ENCODE measurements around the gene C1orf226. TPM values are rescaled to one million over a fixed set of nuclear protein-coding genes. Genes with fewer than 3 reads are reported as not detected.

The C1orf226 gene
- total and polyA plus RNA-seq, 9 donors, result 0.35 to 2.1 (median 1.3) TPM

DNA sequence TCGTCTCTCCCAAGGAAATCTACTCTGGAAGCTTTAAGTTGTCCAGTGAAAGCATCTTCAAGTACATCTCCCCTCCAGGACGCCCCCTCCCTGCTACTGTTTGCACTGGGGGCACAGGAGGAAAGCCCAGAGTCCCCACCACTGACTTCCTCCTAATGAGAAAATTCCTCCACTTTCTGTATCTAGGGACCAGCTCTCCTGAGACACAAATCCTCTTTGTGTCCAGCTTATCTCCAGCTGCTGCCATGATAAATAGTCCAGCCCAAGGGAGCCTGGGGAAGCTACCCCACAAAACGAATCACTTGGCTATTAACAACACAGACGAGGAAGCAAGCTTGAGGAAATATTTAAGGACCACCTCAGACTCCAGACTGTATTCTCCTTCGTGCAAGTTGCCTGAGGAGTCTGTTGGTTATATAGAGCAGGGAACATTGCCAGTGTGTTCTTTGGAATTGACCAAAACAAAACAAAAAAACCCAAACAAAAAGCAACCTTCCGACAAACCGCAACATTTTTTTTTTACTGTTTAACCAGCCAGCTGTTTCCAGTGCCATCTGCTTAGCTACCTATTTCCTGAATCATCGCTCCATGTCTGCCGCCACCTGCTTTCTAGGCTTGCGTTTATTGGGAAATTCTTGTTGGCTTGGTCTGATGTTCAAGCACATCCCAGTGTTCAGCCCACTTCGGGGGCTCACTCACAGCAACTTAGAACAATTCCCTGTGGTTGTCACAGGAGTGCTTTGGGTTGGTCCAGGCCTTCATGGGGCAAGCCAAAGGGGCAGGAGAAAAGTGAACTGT is 7.7 kb downstream of the C1orf226 start:
- WGBS (ENCODE audit: insufficient coverage), result 56% methylated on average over 7 of the region's 11 CpGs
- H3K9me3 ChIP-seq (replicated peaks; ENCODE audit: control insufficient read depth, low read depth, low read length), result no peaks in the 10 kb centered on the region
- H3K27me3 ChIP-seq (ENCODE audit: control insufficient read depth, insufficient read depth, low read length), result peaks cover 2% of the 10 kb centered on the region
- DNase-seq, result peak; percentile 14
- peaks cover 16% of the 10 kb centered on the region for H3K4me1 ChIP-seq (ENCODE audit: control insufficient read depth, insufficient read depth, low read length)
- no peaks in the 10 kb centered on the region for H3K36me3 ChIP-seq (ENCODE audit: control insufficient read depth, insufficient read depth, low read length)
- H3K27ac ChIP-seq (ENCODE audit: low read length), result no peak overlapping the region
- H3K4me3 ChIP-seq (ENCODE audit: low read length), result no peak overlapping the region

DNA sequence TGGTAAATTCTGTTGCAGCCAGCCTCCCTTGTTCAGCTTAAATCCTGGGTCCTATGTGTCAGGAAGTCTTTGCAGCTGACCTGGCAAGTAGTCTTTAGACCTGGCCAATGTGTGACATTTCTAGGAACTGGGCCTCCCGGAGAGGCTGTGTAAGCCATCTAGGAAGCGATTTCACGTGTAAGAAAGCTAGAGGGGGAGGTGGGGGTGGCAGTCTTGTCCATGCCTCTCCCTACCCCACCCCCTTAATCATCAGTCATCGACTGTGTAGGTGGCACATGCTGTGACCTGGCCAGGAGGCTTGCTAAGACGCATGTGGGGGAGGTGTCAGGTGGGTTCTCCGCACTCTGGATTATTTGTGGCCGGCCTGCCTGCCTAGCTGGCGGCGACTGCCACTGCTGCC is 8.4 kb downstream of the C1orf226 start:
- Histone ChIP-seq H3K4me3 (ENCODE audit: low read length) (no peak overlapping the region), H3K9me3 (replicated peaks; ENCODE audit: control insufficient read depth, low read depth, low read length) (no peaks in the 10 kb centered on the region), H3K27me3 (ENCODE audit: control insufficient read depth, insufficient read depth, low read length) (peaks cover 4% of the 10 kb centered on the region), H3K27ac (ENCODE audit: low read length) (no peak overlapping the region), H3K4me1 (ENCODE audit: control insufficient read depth, insufficient read depth, low read length) (peaks cover 16% of the 10 kb centered on the region), H3K36me3 (ENCODE audit: control insufficient read depth, insufficient read depth, low read length) (no peaks in the 10 kb centered on the region)
- 62% methylated on average over 6 of the region's 9 CpGs for WGBS (ENCODE audit: insufficient coverage)
- DNase-seq, result peak; percentile 20

DNA sequence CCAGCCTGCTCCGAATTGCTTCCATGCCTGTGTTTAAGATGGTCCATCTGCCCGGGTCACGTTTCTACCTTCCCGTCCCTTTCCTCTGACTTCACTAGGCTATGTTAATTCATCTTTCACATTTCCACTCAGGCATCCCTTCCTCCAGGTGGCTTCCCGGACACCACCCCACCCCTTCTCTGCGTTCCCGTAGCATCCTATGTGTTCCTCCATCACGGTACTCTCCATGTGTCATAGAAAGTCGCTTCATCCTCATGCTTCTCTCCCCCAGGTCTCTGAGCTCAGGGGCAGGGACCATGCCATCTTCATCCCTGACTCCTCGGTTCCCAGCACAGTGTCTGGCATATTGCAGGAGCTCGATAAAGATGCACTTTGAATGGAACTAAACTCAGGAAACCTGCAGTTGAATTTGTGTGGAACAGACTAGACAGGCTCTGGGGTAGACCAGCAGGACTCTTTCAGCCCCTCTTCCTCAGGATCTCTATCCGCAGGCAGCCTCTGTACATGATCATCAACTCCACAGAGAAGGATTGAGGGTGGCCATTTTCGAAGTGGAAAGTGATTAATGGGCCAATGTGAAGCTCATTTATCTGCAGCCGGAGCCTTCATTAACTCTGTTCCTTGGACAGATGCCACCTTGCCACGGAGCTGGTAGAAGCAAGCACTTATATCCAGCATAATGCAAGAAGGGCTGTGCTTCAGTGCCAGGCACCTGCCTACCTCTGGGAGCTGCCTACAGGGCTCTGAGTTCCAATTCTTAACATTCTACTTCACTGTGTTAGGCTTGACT is 9.1 kb downstream of the C1orf226 start:
- H3K4me1 ChIP-seq (ENCODE audit: control insufficient read depth, insufficient read depth, low read length), result peaks cover 16% of the 10 kb centered on the region
- H3K4me3 ChIP-seq (ENCODE audit: low read length), result no peak overlapping the region
- 68% methylated on average over 13 of the region's 15 CpGs for WGBS (ENCODE audit: insufficient coverage)
- no peak overlapping the region for H3K27ac ChIP-seq (ENCODE audit: low read length)
- DNase-seq, result no peak
- H3K9me3 ChIP-seq (replicated peaks; ENCODE audit: control insufficient read depth, low read depth, low read length), result no peaks in the 10 kb centered on the region
- peaks cover 4% of the 10 kb centered on the region for H3K27me3 ChIP-seq (ENCODE audit: control insufficient read depth, insufficient read depth, low read length)
- H3K36me3 ChIP-seq (ENCODE audit: control insufficient read depth, insufficient read depth, low read length), result no peaks in the 10 kb centered on the region

DNA sequence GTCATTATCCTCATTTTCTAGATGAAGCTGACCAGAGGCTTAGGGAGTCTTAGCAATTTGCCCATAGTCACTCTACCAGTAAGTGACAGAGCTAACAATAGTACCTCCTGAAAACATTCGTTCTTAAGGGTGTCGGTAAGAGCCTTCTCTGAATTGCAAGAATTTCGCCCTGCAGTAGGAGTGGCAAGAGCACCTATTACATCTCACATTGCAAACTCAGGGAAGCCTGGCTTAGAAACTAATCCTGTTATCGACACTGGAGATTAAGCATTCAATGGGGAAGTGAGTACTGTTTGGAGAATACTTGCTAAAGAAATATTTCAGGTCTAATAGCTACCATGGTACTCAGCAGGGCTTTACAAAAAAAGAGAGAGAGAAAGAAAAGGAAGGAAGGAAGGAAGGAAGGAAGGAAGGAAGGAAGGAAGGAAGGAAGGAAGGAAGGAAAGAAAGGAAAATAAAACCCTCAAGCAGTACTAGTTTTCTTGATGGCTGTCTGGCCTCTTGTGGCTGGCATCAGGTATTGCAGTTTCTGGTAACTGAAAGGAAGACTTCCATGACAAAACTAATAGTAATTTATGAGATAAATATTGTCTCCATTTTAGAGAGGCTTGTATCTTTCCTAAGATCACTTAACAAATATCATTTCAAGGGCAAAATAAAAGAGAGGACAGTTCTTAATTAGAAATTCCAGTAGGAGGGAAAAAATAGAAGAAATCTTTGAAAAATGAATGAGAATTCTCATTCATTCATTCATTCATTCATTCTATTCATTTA is 10.4 kb downstream of the C1orf226 start:
- peak; percentile 59 for DNase-seq
- no peak overlapping the region for H3K4me3 ChIP-seq (ENCODE audit: low read length)
- H3K36me3 ChIP-seq (ENCODE audit: control insufficient read depth, insufficient read depth, low read length), result no peaks in the 10 kb centered on the region
- no CpG with 5 or more reads among the region's 4 CpGs for WGBS (ENCODE audit: insufficient coverage)
- H3K9me3 ChIP-seq (replicated peaks; ENCODE audit: control insufficient read depth, low read depth, low read length), result no peaks in the 10 kb centered on the region
- H3K27me3 ChIP-seq (ENCODE audit: control insufficient read depth, insufficient read depth, low read length), result peaks cover 7% of the 10 kb centered on the region
- H3K27ac ChIP-seq (ENCODE audit: low read length), result no peak overlapping the region
- peaks cover 16% of the 10 kb centered on the region for H3K4me1 ChIP-seq (ENCODE audit: control insufficient read depth, insufficient read depth, low read length)

DNA sequence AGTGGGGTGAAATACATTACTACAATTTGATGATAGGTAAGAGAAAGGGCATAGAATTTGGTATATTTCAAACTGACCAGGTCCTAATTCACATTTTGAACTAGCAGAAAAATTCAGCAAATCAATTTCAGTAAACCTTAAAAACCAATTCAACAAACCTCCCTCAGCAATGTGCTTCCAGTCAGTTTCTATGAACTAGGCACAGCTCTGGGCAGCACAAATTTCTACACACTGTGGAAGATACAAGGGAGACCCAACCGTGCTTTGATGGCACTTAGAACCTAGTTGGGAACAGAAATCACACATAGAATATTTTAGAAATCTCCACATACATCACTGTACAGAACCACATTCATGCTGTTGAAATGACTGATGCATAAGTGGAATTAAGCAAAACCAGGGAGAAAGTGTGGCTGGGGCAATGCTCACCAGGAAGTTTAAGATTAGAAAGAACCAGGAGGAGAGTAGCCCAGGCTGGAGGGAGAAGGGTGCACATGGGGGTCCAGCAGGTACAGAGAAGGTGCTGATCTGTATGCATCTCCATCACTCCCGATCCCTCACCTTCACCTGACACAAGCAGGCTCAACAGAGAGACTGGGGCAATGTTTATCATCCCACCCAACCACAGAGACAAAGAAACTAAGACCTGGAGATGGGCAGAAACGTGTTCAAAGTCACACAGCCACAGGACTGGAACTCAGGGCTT is 14.8 kb downstream of the C1orf226 start:
- H3K9me3 ChIP-seq (replicated peaks; ENCODE audit: control insufficient read depth, low read depth, low read length), result no peaks in the 10 kb centered on the region
- no CpG with 5 or more reads among the region's 3 CpGs for WGBS (ENCODE audit: insufficient coverage)
- H3K4me3 ChIP-seq (ENCODE audit: low read length), result no peak overlapping the region
- peaks cover 8% of the 10 kb centered on the region for H3K27me3 ChIP-seq (ENCODE audit: control insufficient read depth, insufficient read depth, low read length)
- H3K4me1 ChIP-seq (ENCODE audit: control insufficient read depth, insufficient read depth, low read length), result peaks cover 2% of the 10 kb centered on the region
- no peak overlapping the region for H3K27ac ChIP-seq (ENCODE audit: low read length)
- DNase-seq, result no peak
- H3K36me3 ChIP-seq (ENCODE audit: control insufficient read depth, insufficient read depth, low read length), result no peaks in the 10 kb centered on the region

DNA sequence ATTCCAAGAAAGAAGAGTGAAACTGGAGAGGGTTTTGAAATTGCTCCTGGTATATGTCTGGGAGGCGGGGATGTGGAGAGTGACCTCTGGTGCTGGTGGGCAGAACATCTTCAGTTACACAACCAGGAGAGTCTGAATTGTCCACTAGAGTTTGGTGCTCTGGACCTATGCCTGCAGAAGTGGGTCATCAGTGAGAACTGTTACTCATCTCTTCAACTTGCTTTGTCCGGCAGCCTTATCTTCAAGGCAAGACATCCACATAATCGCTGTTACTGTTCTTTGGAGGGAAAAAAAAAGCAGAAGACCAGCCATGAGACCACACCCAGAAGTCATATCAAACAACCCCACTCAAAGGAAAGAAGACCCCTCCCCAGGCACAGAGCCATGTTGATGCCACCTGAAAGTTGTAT is 15.5 kb downstream of the C1orf226 start:
- H3K27me3 ChIP-seq (ENCODE audit: control insufficient read depth, insufficient read depth, low read length), result peaks cover 8% of the 10 kb centered on the region
- H3K4me3 ChIP-seq (ENCODE audit: low read length), result no peak overlapping the region
- H3K4me1 ChIP-seq (ENCODE audit: control insufficient read depth, insufficient read depth, low read length), result no peaks in the 10 kb centered on the region
- no peak for DNase-seq
- no CpG with 5 or more reads among the region's 3 CpGs for WGBS (ENCODE audit: insufficient coverage)
- no peaks in the 10 kb centered on the region for H3K9me3 ChIP-seq (replicated peaks; ENCODE audit: control insufficient read depth, low read depth, low read length)
- no peak overlapping the region for H3K27ac ChIP-seq (ENCODE audit: low read length)
- no peaks in the 10 kb centered on the region for H3K36me3 ChIP-seq (ENCODE audit: control insufficient read depth, insufficient read depth, low read length)

DNA sequence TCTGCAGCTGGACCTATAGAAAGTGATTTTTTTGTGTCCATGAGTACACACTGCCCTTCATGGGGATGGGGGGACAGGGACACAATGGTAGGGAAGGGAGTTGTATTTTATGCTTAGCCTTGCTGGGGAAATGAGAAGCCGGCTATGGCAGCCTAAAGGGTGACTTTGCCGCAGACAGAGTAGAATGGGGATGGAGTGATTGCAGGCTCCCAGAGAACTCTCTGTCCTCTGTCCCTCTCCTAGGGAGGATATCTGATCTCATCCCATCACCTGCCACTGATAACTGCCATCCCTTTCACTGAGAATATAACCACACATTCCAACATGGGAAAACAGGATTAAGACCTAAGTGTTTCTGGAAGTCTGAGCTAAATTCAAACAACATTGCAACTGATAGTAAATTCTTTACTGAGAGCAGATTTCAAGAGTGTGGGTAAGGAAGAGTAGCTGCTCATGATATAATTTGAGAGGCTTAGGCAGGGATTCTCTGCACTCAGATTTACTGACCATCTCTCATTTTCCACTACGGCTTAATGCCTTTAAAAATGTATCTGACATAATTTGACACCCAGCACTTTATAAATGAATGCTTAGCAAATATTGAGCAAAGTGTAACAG is 16.5 kb downstream of the C1orf226 start:
- WGBS (ENCODE audit: insufficient coverage), result no CpG with 5 or more reads among the region's 3 CpGs
- no peak for DNase-seq
- no peaks in the 10 kb centered on the region for H3K4me1 ChIP-seq (ENCODE audit: control insufficient read depth, insufficient read depth, low read length)
- H3K27me3 ChIP-seq (ENCODE audit: control insufficient read depth, insufficient read depth, low read length), result peaks cover 8% of the 10 kb centered on the region
- H3K4me3 ChIP-seq (ENCODE audit: low read length), result no peak overlapping the region
- no peaks in the 10 kb centered on the region for H3K9me3 ChIP-seq (replicated peaks; ENCODE audit: control insufficient read depth, low read depth, low read length)
- no peak overlapping the region for H3K27ac ChIP-seq (ENCODE audit: low read length)
- H3K36me3 ChIP-seq (ENCODE audit: control insufficient read depth, insufficient read depth, low read length), result no peaks in the 10 kb centered on the region

DNA sequence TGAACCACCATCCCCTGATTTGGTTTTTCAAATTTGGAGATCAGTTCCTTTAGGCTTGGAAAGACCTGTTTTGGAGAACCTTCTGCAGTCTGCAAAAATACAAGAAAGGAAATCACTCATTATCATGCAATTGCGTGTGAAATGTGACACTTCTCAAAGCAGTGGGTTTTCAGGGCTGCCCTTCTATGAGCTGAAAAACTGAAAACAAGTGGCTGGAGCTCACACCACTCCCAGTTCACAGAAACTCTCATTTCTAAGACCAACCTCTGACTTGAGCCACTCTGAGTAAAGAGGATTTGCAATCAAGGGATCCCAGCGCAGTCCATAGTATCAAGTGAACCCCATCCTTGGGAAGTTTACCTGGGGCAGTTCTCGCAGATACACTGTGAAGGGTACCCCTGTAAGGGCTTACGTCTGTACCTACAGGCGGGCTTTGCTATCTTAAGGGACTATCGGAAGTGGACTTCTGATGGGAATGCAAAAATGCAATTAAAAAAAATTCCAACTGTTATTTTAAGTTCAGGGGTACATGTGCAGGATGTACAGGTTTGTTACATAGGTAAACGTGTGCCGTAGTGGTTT is 17.6 kb downstream of the C1orf226 start:
- H3K4me3 ChIP-seq (ENCODE audit: low read length), result no peak overlapping the region
- 33% methylated on average over 1 of the region's 8 CpGs for WGBS (ENCODE audit: insufficient coverage)
- no peaks in the 10 kb centered on the region for H3K36me3 ChIP-seq (ENCODE audit: control insufficient read depth, insufficient read depth, low read length)
- peaks cover 8% of the 10 kb centered on the region for H3K27me3 ChIP-seq (ENCODE audit: control insufficient read depth, insufficient read depth, low read length)
- H3K27ac ChIP-seq (ENCODE audit: low read length), result no peak overlapping the region
- no peaks in the 10 kb centered on the region for H3K4me1 ChIP-seq (ENCODE audit: control insufficient read depth, insufficient read depth, low read length)
- DNase-seq, result no peak
- no peaks in the 10 kb centered on the region for H3K9me3 ChIP-seq (replicated peaks; ENCODE audit: control insufficient read depth, low read depth, low read length)

DNA sequence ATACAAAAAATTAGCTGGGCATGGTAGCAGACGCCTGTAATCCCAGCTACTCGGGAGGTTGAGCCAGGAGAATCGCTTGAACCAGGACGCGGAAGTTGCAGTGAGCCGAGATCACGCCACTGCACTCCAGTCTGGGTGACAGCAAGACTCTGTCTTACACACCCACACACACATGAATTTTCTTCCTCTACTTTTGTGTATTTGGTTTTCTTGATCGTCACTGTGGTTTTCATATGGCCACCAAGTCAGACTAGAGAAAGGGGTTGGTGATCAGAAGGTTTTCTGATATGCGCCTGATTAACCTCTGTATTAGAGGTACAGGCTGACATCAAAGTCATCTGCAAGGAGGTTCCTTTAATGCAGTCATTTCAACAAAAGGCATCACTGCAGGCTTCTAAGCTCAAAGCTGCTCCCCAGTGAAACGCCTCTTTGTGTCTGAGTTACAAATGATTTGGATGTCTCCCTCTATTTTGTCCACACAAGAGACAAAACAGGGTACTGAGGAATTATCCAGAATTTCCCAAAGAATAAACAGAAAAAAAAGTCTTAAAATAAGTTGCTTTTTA is 19.3 kb downstream of the C1orf226 start:
- Histone ChIP-seq H3K27ac (ENCODE audit: low read length) (no peak overlapping the region), H3K36me3 (ENCODE audit: control insufficient read depth, insufficient read depth, low read length) (no peaks in the 10 kb centered on the region), H3K27me3 (ENCODE audit: control insufficient read depth, insufficient read depth, low read length) (peaks cover 6% of the 10 kb centered on the region), H3K9me3 (replicated peaks; ENCODE audit: control insufficient read depth, low read depth, low read length) (no peaks in the 10 kb centered on the region), H3K4me1 (ENCODE audit: control insufficient read depth, insufficient read depth, low read length) (no peaks in the 10 kb centered on the region), H3K4me3 (ENCODE audit: low read length) (no peak overlapping the region)
- no peak for DNase-seq
- WGBS (ENCODE audit: insufficient coverage), result 94% methylated on average over 7 of the region's 10 CpGs
